Mesenchymal stem cell (in vitro differentiated cells and primary cell): ENCODE results near the gene EPC1. TPM values are rescaled to one million over a fixed set of nuclear protein-coding genes. Genes with fewer than 3 reads are reported as not detected.
"Not testable (repeated sequence)": the region's sequence is repeated elsewhere in the genome, so short reads cannot be mapped to it uniquely, and the experiment has no call there.

Experiments used
- DNase-seq: peaks from one replicate; pipeline ENCODE4 v3.0.0-alpha.2; 2013
- H2AFZ ChIP-seq: one replicate; pipeline ENCODE4 v1.6.1; 2013; ENCODE audit warnings: low read depth, mild to moderate bottlenecking, control low read depth, inconsistent platforms, low read length, moderate library complexity
- H2AK5ac ChIP-seq: 2 replicates; pipeline ENCODE4 v1.6.1; 2013; ENCODE audit warnings: low read length, moderate library complexity, mild to moderate bottlenecking, inconsistent platforms; ENCODE audit not compliant: severe bottlenecking
- H2BK120ac ChIP-seq: one replicate; pipeline ENCODE4 v1.6.1; 2013; ENCODE audit warnings: low read depth, mild to moderate bottlenecking, inconsistent platforms, low read length, moderate library complexity
- H2BK12ac ChIP-seq, 2 experiments: one replicate each; pipeline ENCODE4 v1.6.1; 2013; ENCODE audit warnings: inconsistent platforms in 2 of 2, low read length in 2 of 2, mild to moderate bottlenecking in 2 of 2, moderate library complexity in 2 of 2, control low read depth in 1 of 2
- H2BK15ac ChIP-seq: one replicate; pipeline ENCODE4 v1.6.1; 2013; ENCODE audit warnings: mild to moderate bottlenecking, low read depth, inconsistent platforms; ENCODE audit not compliant: poor library complexity, severe bottlenecking
- H2BK5ac ChIP-seq: 2 replicates; pipeline ENCODE4 v1.6.1; 2013; ENCODE audit warnings: low read depth, mild to moderate bottlenecking, low read length, control low read depth, inconsistent platforms; ENCODE audit not compliant: poor library complexity, severe bottlenecking
- H3K14ac ChIP-seq, 2 experiments: one replicate each; pipeline ENCODE4 v1.6.1; 2013; ENCODE audit warnings: inconsistent platforms in 2 of 2, low read length in 2 of 2, control low read depth in 1 of 2, mild to moderate bottlenecking in 1 of 2, moderate library complexity in 1 of 2
- H3K18ac ChIP-seq, 2 experiments: one replicate each; pipeline ENCODE4 v1.6.1; 2013; ENCODE audit warnings: inconsistent platforms in 2 of 2, low read length in 2 of 2, control low read depth in 1 of 2, low read depth in 1 of 2, mild to moderate bottlenecking in 1 of 2
- H3K23ac ChIP-seq, 2 experiments: one replicate each; pipeline ENCODE4 v1.6.1; 2013; ENCODE audit warnings: inconsistent platforms in 2 of 2, low read length in 2 of 2, mild to moderate bottlenecking in 2 of 2, moderate library complexity in 2 of 2, control low read depth in 1 of 2
- H3K27ac ChIP-seq: 2 replicates; pipeline ENCODE4 v1.5.1; 2013; ENCODE audit warnings: mild to moderate bottlenecking, moderate library complexity, low read length, control low read depth, inconsistent platforms; ENCODE audit not compliant: poor library complexity, severe bottlenecking
- H3K27me3 ChIP-seq, 2 experiments: 2 replicates each; pipeline versions ENCODE4 v1.6.1 to v1.7.0; 2013; ENCODE audit warnings: low read length in 2 of 2, mild to moderate bottlenecking in 2 of 2, moderate library complexity in 2 of 2, control low read depth in 1 of 2, inconsistent platforms in 1 of 2; ENCODE audit not compliant: control insufficient read depth in 1 of 2, insufficient read depth in 1 of 2
- H3K36me3 ChIP-seq, 2 experiments: 2 replicates each; pipeline versions ENCODE4 v1.6.1 to v1.7.0; 2013; ENCODE audit warnings: low read length in 2 of 2, control low read depth in 1 of 2, inconsistent platforms in 1 of 2, low read depth in 1 of 2, mild to moderate bottlenecking in 1 of 2; ENCODE audit not compliant: insufficient read depth in 2 of 2, control insufficient read depth in 1 of 2
- H3K4ac ChIP-seq, 2 experiments: one replicate each; pipeline ENCODE4 v1.6.1; 2013; ENCODE audit warnings: inconsistent platforms in 2 of 2, low read length in 2 of 2, mild to moderate bottlenecking in 2 of 2, moderate library complexity in 2 of 2, control low read depth in 1 of 2, low read depth in 1 of 2
- H3K4me1 ChIP-seq: 2 replicates; pipeline ENCODE4 v1.6.1; 2013; ENCODE audit warnings: low read depth, low read length, control low read depth; ENCODE audit not compliant: control insufficient read depth, insufficient read depth
- H3K4me2 ChIP-seq: 2 replicates; pipeline ENCODE4 v1.6.1; 2013; ENCODE audit warnings: low read length, mild to moderate bottlenecking, inconsistent platforms; ENCODE audit not compliant: poor library complexity, severe bottlenecking
- H3K4me3 ChIP-seq, 2 experiments: 2 replicates each; pipeline versions ENCODE4 v1.5.1 to v1.7.0; 2013; ENCODE audit warnings: low read length in 2 of 2, mild to moderate bottlenecking in 2 of 2, control low read depth in 1 of 2, low read depth in 1 of 2; ENCODE audit not compliant: insufficient read depth in 1 of 2
- H3K79me1 ChIP-seq: replicated peaks from 2 replicates; pipeline ENCODE4 v1.6.1; 2013; ENCODE audit warnings: mild to moderate bottlenecking, control low read depth, low read length, inconsistent platforms; ENCODE audit not compliant: poor library complexity, severe bottlenecking
- H3K9ac ChIP-seq: 2 replicates; pipeline ENCODE4 v1.7.0; 2013; ENCODE audit warnings: mild to moderate bottlenecking, low read length, moderate library complexity
- H3K9me3 ChIP-seq: 2 replicates; pipeline ENCODE4 v1.7.0; 2013; ENCODE audit warnings: mild to moderate bottlenecking, low read length; ENCODE audit not compliant: control insufficient read depth
- H4K8ac ChIP-seq: one replicate; pipeline ENCODE4 v1.6.1; 2013; ENCODE audit warnings: inconsistent platforms, mild to moderate bottlenecking, low read length, moderate library complexity
- H4K91ac ChIP-seq: one replicate; pipeline ENCODE4 v1.6.1; 2013; ENCODE audit warnings: mild to moderate bottlenecking, low read length, inconsistent platforms
- WGBS: methylation state at CpG from one replicate; pipeline ENCODE4 v1.1.7; 2013; ENCODE audit warnings: mixed read lengths; 5-methylcytosine and 5-hydroxymethylcytosine counted together
- polyA plus RNA-seq, 2 experiments: library from polyadenylated mRNA; stranded (reverse); fragments of 200-250 nt; gene quantifications; one replicate each; pipeline ENCODE4 v1.2.3, GENCODE V29; 2013

EPC1 gene, protein sequence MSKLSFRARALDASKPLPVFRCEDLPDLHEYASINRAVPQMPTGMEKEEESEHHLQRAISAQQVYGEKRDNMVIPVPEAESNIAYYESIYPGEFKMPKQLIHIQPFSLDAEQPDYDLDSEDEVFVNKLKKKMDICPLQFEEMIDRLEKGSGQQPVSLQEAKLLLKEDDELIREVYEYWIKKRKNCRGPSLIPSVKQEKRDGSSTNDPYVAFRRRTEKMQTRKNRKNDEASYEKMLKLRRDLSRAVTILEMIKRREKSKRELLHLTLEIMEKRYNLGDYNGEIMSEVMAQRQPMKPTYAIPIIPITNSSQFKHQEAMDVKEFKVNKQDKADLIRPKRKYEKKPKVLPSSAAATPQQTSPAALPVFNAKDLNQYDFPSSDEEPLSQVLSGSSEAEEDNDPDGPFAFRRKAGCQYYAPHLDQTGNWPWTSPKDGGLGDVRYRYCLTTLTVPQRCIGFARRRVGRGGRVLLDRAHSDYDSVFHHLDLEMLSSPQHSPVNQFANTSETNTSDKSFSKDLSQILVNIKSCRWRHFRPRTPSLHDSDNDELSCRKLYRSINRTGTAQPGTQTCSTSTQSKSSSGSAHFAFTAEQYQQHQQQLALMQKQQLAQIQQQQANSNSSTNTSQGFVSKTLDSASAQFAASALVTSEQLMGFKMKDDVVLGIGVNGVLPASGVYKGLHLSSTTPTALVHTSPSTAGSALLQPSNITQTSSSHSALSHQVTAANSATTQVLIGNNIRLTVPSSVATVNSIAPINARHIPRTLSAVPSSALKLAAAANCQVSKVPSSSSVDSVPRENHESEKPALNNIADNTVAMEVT
- polyA plus RNA-seq (2013, experiment 1 of 2) = 13.3 TPM
- polyA plus RNA-seq (2013, experiment 2 of 2) = 13.9 TPM

DNA sequence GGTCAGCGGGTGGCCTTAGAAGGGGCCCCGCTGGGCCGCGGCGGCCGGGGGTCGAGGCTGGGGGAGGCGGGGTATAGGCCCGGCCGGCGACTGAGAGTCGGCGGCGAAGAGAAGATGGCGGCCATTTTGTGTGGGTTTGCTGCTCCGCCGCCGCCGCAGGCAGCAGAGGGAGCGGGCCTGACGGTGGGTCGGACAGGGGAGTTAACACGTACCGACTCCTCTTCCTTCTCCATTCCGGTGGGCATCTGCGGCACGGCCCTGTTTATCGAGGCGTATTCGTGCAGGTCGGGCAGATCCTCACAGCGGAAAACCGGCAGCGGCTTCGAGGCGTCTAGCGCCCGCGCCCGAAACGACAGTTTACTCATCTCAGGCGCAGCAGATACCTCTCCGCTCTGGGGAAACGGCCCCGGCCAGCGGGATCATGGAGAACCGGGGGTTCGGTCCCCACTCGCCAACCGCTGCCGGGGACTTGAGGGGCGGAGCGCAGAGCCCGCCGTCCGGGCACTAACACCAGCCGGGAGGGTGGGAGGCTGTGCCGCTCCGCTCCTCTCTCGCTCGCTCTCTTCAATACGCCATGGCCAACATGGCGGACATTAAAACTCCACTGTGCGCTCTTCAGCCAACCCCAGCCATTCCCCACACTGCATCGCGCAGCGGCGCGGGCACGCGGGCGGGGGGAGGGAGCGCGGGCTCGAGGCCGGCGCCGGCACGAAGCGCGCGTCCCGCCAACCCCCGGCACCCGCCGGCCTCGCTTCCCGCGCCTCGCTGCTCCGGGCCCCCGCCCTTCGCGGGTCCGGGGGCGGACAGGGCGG, at the start of gene EPC1:
Gene EPC1 (minus strand): TSS at position 608 of the 812 bp plus-strand sequence. CDS start 243 bp downstream, at position 365.
- Histone ChIP-seq H3K27me3 (no peaks in the 10 kb centered on the region), H2AK5ac (peak within 1 kb of the TSS; percentile 100), H3K4me3 (peak within 1 kb of the TSS; percentile 85 to 91), H3K14ac (peak within 1 kb of the TSS; percentile 99 to 100), H3K79me1 (peaks cover 3% of the 10 kb centered on the region), H3K4me1 (peaks cover 2% of the 10 kb centered on the region), H3K9ac (peak within 1 kb of the TSS; percentile 100), H3K4me2 (peak within 1 kb of the TSS; percentile 95), H3K27ac (peak within 1 kb of the TSS; percentile 100), H3K36me3 (peaks cover 5 to 7% of the 10 kb centered on the region in 2 experiments), H3K4ac (peak within 1 kb of the TSS; percentile 100), H3K9me3 (no peaks in the 10 kb centered on the region), H2BK12ac (peak within 1 kb of the TSS; percentile 66 to 77), H2BK15ac (peak within 1 kb of the TSS; percentile 100), H2AFZ (peak within 1 kb of the TSS; percentile 89), H2BK5ac (peak within 1 kb of the TSS; percentile 100), H3K18ac (peak within 1 kb of the TSS; percentile 100), H4K8ac (peak within 1 kb of the TSS; percentile 100), H4K91ac (peak within 1 kb of the TSS; percentile 100), H3K23ac (peak within 1 kb of the TSS in 1 of 2 experiments; percentile 89), H2BK120ac (peak within 1 kb of the TSS; percentile 100)
- DNase-seq = peak; percentile 89
- WGBS = under 1% methylated on average over 53 of the region's 97 CpGs

DNA sequence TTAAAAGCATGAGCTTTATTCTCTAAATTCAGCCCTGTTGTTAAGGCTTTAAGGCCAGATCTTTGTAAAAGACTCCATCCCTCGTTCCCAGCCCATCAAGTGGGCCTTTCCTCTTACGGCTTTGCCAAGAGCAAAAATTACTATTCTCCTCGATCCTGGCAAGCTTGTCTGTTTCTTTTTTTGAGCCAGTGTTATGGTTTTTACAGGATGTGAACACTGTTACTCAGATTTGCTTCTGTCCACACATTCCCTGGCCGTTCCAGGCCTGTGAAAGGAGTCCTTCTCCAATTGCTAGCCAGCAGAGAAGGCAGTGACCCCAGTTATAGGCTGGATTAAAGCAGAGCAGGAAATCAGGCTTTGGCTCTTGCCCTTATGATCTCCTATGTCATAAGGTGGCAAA, 47.0 kb upstream of the EPC1 start:
- no peak overlapping the region for H2BK5ac ChIP-seq
- H3K14ac ChIP-seq = no peak overlapping the region
- no peak overlapping the region for H4K91ac ChIP-seq
- no peak overlapping the region for H3K9ac ChIP-seq
- no peak overlapping the region for H3K27ac ChIP-seq
- H3K27me3 ChIP-seq = no peaks in the 10 kb centered on the region
- H3K9me3 ChIP-seq = no peaks in the 10 kb centered on the region
- DNase-seq = no peak
- no peak overlapping the region for H2AK5ac ChIP-seq
- no peak overlapping the region for H2BK12ac ChIP-seq
- no peaks in the 10 kb centered on the region for H3K4me1 ChIP-seq
- no peak overlapping the region for H3K4ac ChIP-seq
- H3K79me1 ChIP-seq = no peaks in the 10 kb centered on the region
- no peak overlapping the region for H3K18ac ChIP-seq
- 75% methylated on average over 4 of the region's 4 CpGs for WGBS
- no peak overlapping the region for H3K23ac ChIP-seq
- no peaks in the 10 kb centered on the region for H3K36me3 ChIP-seq
- no peak overlapping the region for H2BK15ac ChIP-seq
- H3K4me2 ChIP-seq = no peak overlapping the region
- H3K4me3 ChIP-seq = no peak overlapping the region
- no peak overlapping the region for H2BK120ac ChIP-seq
- no peak overlapping the region for H4K8ac ChIP-seq
- no peak overlapping the region for H2AFZ ChIP-seq

DNA sequence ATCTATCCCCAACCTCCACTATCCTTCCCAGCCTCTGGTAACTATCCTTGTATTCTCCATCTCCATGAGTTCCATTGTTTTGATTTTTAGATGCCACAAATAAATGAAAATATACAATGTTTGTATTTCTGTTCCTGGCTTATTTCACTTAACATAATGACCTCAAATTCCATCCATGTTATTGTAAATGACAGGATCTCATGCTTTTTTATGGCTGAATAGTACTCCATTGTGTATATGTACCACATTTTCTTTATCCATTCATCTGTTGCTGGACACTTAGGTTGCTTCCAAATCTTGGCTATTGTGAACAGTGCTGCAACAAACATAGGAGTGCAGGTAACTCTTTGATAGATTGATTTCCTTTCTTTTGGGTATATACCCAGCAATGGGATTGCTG, 45.3 kb upstream of the EPC1 start:
- not testable (repeated sequence) for H3K4me1 ChIP-seq, H3K79me1 ChIP-seq, H3K4ac ChIP-seq, H3K9ac ChIP-seq, H2BK12ac ChIP-seq, H2BK15ac ChIP-seq, H3K23ac ChIP-seq, H3K27ac ChIP-seq, H3K14ac ChIP-seq, H3K18ac ChIP-seq, DNase-seq, H3K4me3 ChIP-seq, H3K4me2 ChIP-seq, H3K36me3 ChIP-seq, H3K9me3 ChIP-seq, H3K27me3 ChIP-seq, H2BK5ac ChIP-seq, H2AK5ac ChIP-seq, H2AFZ ChIP-seq, H4K8ac ChIP-seq, H2BK120ac ChIP-seq, H4K91ac ChIP-seq
